Spleen (tissue), 7 donors: ENCODE measurements around the gene SDK1.

Source experiments
- CTCF ChIP-seq, 11 experiments: fragments of 200-600 bp in 7 of 11; fragments of 450-650 bp in 4 of 11; sonication (generic) in 4 of 11; IDR thresholded peaks in 8 of 11; conservative IDR thresholded peaks in 3 of 11; 1 replicate in 7 of 11; 2 replicates in 4 of 11; pipeline versions ENCODE4 v1.4.0 to v1.8.0; 2016 to 2021; ENCODE audit warnings: antibody characterized with exemption in 11 of 11, inconsistent platforms in 4 of 11, mild to moderate bottlenecking in 1 of 11
- POLR2A ChIP-seq, 3 donors: fragments of 450-650 bp; IDR thresholded peaks; one replicate each; pipeline ENCODE4 v1.5.1; 2017; ENCODE audit warnings: antibody characterized with exemption in 3 of 3, mild to moderate bottlenecking in 1 of 3
- donor health status: DM: no; HTN: no; CAD: no; lungs with moderate emphysema.
- donor health status: DM: no; HTN: no; CAD: no.
- donor health status: DM: no; HTN: no; CAD: no.

- TF ChIP-seq CTCF (IDR thresholded peaks at IDR 0.05 in 8 of 11, conservative IDR thresholded peaks at IDR 0.05 in 3 of 11) (no peak), POLR2A (IDR thresholded peaks at IDR 0.05) (no peak)
These were observed 467.1 kb downstream of the SDK1 start for GRCh38 chr7:3767917-3768777.
